Erythroblast (primary cell): ENCODE data around the gene MYO15B.

Experiments used
- GATA1 ChIP-seq: IDR thresholded peaks from 2 replicates; pipeline ENCODE4 v1.6.1; 2011; ENCODE audit warnings: low read depth, mild to moderate bottlenecking, control low read depth, low read length, moderate library complexity
- POLR2A ChIP-seq: IDR thresholded peaks from 2 replicates; pipeline ENCODE4 v1.6.1; 2011; ENCODE audit warnings: mild to moderate bottlenecking, low read length

- TF ChIP-seq POLR2A (no peak), GATA1 (no peak)
Measured at GRCh38 chr17:75565618-75566017, 22.0 kb upstream of the MYO15B start.
